ENCODE data around the gene FOXP3.

FOXP3 gene

DNA sequence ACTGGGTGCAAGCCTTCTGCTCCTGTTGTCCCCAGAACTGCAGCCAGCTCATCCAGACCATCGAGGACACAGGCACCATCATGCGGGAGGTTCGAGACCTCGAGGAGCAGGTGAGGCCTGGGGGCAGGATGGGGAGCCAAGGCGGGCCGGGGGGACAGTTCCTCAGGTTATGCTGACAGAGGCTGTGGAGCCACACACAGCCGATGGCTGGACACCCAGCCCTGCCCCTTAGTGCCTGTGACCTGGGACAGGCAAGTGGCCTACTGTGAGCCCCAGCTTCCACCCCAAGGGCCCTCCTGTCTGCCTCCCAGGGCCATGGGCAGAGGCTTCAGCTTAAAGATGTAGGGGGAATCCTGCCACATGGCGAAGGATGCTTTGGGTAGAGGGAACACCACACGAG is 14.9 kb downstream of the FOXP3 start:
- Histone ChIP-seq H3K36me3 (ENCODE audit: insufficient read depth, low read length) (peaks cover 24% of the 10 kb centered on the region), H3K4me2 (ENCODE audit: insufficient read depth, low read length) (no peak overlapping the region), H2AFZ (ENCODE audit: low read depth, low read length) (no peak overlapping the region), H3K79me2 (ENCODE audit: insufficient read depth, low read length) (no peaks in the 10 kb centered on the region), H3K27me3 (ENCODE audit: insufficient read depth, low read length, poor library complexity) (no peaks in the 10 kb centered on the region), H3K4me1 (ENCODE audit: insufficient read depth, low read length) (no peaks in the 10 kb centered on the region), H3K4me3 (ENCODE audit: low read depth in 1 of 2, low read length in 2 of 2) (no peak overlapping the region), H4K20me1 (ENCODE audit: insufficient read depth, low read length) (no peaks in the 10 kb centered on the region), H3K9ac (ENCODE audit: low read depth, low read length) (no peak overlapping the region), H3K9me3 (ENCODE audit: insufficient read depth, low read length, severe bottlenecking) (no peaks in the 10 kb centered on the region), H3K27ac (ENCODE audit: low read length) (no peak overlapping the region)
- no peak for DNase-seq
- no peak for ATAC-seq (ENCODE audit: insufficient read depth, low read depth)
- TF ChIP-seq, protein P1, sequence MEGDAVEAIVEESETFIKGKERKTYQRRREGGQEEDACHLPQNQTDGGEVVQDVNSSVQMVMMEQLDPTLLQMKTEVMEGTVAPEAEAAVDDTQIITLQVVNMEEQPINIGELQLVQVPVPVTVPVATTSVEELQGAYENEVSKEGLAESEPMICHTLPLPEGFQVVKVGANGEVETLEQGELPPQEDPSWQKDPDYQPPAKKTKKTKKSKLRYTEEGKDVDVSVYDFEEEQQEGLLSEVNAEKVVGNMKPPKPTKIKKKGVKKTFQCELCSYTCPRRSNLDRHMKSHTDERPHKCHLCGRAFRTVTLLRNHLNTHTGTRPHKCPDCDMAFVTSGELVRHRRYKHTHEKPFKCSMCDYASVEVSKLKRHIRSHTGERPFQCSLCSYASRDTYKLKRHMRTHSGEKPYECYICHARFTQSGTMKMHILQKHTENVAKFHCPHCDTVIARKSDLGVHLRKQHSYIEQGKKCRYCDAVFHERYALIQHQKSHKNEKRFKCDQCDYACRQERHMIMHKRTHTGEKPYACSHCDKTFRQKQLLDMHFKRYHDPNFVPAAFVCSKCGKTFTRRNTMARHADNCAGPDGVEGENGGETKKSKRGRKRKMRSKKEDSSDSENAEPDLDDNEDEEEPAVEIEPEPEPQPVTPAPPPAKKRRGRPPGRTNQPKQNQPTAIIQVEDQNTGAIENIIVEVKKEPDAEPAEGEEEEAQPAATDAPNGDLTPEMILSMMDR (IDR thresholded peaks at IDR 0.05; ENCODE audit: borderline replicate concordance, extremely low read depth, low read length, poor library complexity, severe bottlenecking): no peak
- TF ChIP-seq EZH2 (IDR thresholded peaks at IDR 0.05; ENCODE audit: borderline replicate concordance, low read depth, low read length, severe bottlenecking): no peak

- Histone ChIP-seq H3K4me1 (ENCODE audit: insufficient read depth, low read length) (no peaks in the 10 kb centered on the region), H3K4me2 (ENCODE audit: insufficient read depth, low read length) (no peak overlapping the region), H2AFZ (ENCODE audit: low read depth, low read length) (no peak overlapping the region), H3K9ac (ENCODE audit: low read depth, low read length) (no peak overlapping the region), H3K36me3 (ENCODE audit: insufficient read depth, low read length) (peaks cover 24% of the 10 kb centered on the region), H3K9me3 (ENCODE audit: insufficient read depth, low read length, severe bottlenecking) (no peaks in the 10 kb centered on the region), H4K20me1 (ENCODE audit: insufficient read depth, low read length) (no peaks in the 10 kb centered on the region), H3K27me3 (ENCODE audit: insufficient read depth, low read length, poor library complexity) (no peaks in the 10 kb centered on the region), H3K79me2 (ENCODE audit: insufficient read depth, low read length) (no peaks in the 10 kb centered on the region), H3K27ac (ENCODE audit: low read length) (no peak overlapping the region), H3K4me3 (ENCODE audit: low read depth in 1 of 2, low read length in 2 of 2) (no peak overlapping the region)
- no peak for DNase-seq
- TF ChIP-seq, protein P1 (IDR thresholded peaks at IDR 0.05; ENCODE audit: borderline replicate concordance, extremely low read depth, low read length, poor library complexity, severe bottlenecking): no peak
- no peak for TF ChIP-seq EZH2 (IDR thresholded peaks at IDR 0.05; ENCODE audit: borderline replicate concordance, low read depth, low read length, severe bottlenecking)
- ATAC-seq (ENCODE audit: insufficient read depth, low read depth): no peak
Observed at GRCh38 chrX:49249071-49249470, 15.4 kb downstream of the FOXP3 start.

- H3K27me3 ChIP-seq (ENCODE audit: insufficient read depth, low read length, poor library complexity): no peaks in the 10 kb centered on the region
- no peaks in the 10 kb centered on the region for H4K20me1 ChIP-seq (ENCODE audit: insufficient read depth, low read length)
- H3K36me3 ChIP-seq (ENCODE audit: insufficient read depth, low read length): peaks cover 28% of the 10 kb centered on the region
- H3K27ac ChIP-seq (ENCODE audit: low read length): no peak overlapping the region
- no peaks in the 10 kb centered on the region for H3K79me2 ChIP-seq (ENCODE audit: insufficient read depth, low read length)
- no peak overlapping the region for H2AFZ ChIP-seq (ENCODE audit: low read depth, low read length)
- H3K9me3 ChIP-seq (ENCODE audit: insufficient read depth, low read length, severe bottlenecking): no peaks in the 10 kb centered on the region
- no peak overlapping the region for H3K4me3 ChIP-seq (ENCODE audit: low read depth in 1 of 2, low read length in 2 of 2)
- no peak overlapping the region for H3K9ac ChIP-seq (ENCODE audit: low read depth, low read length)
- no peak overlapping the region for H3K4me2 ChIP-seq (ENCODE audit: insufficient read depth, low read length)
- DNase-seq: no peak
- no peak for TF ChIP-seq EZH2 (IDR thresholded peaks at IDR 0.05; ENCODE audit: borderline replicate concordance, low read depth, low read length, severe bottlenecking)
- TF ChIP-seq, protein P1 (IDR thresholded peaks at IDR 0.05; ENCODE audit: borderline replicate concordance, extremely low read depth, low read length, poor library complexity, severe bottlenecking): no peak
- no peak for ATAC-seq (ENCODE audit: insufficient read depth, low read depth)
- H3K4me1 ChIP-seq (ENCODE audit: insufficient read depth, low read length): no peaks in the 10 kb centered on the region
Observed at GRCh38 chrX:49247916-49248811, 16.3 kb downstream of the FOXP3 start.
